Peyer's patch (tissue), 4 donors: ENCODE measurements around the gene CXorf58.

ENCODE experiments used
- CTCF ChIP-seq, 6 experiments: fragments of 450-650 bp in 4 of 6; fragments of 200-600 bp in 2 of 6; sonication (generic) in 1 of 6; IDR thresholded peaks; one replicate each; pipeline ENCODE4 v1.5.1; 2017 to 2019; ENCODE audit warnings: antibody characterized with exemption in 6 of 6, mild to moderate bottlenecking in 3 of 6, moderate library complexity in 1 of 6
- POLR2A ChIP-seq, 2 donors: fragments of 450-650 bp; IDR thresholded peaks; one replicate each; pipeline ENCODE4 v1.5.1; 2017; ENCODE audit warnings: antibody characterized with exemption in 2 of 2, mild to moderate bottlenecking in 2 of 2, moderate library complexity in 2 of 2

DNA sequence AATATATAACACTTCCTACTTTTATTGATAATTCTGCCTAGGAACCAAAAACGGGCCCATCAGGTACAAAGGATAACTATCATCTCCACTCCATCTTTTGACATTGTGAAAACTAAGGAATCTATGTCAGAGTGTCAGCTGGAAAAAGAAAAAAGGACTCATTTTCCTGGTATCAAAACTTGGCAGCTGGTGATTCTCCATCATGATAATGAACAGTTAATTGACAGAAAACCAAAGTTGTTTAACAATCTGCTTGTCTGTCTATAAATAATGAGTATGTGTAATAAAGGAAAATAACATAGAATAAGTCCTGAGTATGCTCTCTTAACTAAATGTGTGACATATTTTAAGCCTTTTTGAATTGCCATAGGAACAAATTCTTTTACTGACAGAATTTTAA is 31.4 kb downstream of the CXorf58 start:
- no peak for TF ChIP-seq CTCF (IDR thresholded peaks at IDR 0.05)
- no peak for TF ChIP-seq POLR2A (IDR thresholded peaks at IDR 0.05)
